Spinal cord (tissue), 10 donors: ENCODE data around the gene PINK1. TPM values are rescaled to one million over a fixed set of nuclear protein-coding genes. Genes with fewer than 3 reads are reported as not detected.
A peak's percentile ranks its signal among the peaks of the same experiment; 100 is the strongest.

Experiments
- DNase-seq, 6 donors: peaks; one replicate each; pipeline versions ENCODE4 v3.0.0 to v3.0.0-alpha.2; 2013 to 2015; ENCODE audit warnings: low spot score in 6 of 6, low read depth in 4 of 6
- H3K27ac ChIP-seq: one replicate; pipeline ENCODE4 v1.5.1; 2013; ENCODE audit warnings: low read depth, low read length, control low read depth
- H3K27me3 ChIP-seq: one replicate; pipeline ENCODE4 v1.6.1; 2013; ENCODE audit warnings: low read length; ENCODE audit not compliant: control insufficient read depth, insufficient read depth
- H3K36me3 ChIP-seq: one replicate; pipeline ENCODE4 v1.6.1; 2013; ENCODE audit warnings: low read length; ENCODE audit not compliant: control insufficient read depth, insufficient read depth
- H3K4me1 ChIP-seq: one replicate; pipeline ENCODE4 v1.6.1; 2013; ENCODE audit warnings: low read length; ENCODE audit not compliant: control insufficient read depth, insufficient read depth
- H3K4me3 ChIP-seq: one replicate; pipeline ENCODE4 v1.5.1; 2013; ENCODE audit warnings: low read depth, low read length, control low read depth
- H3K9me3 ChIP-seq: one replicate; pipeline ENCODE4 v1.6.1; 2013; ENCODE audit warnings: low read length; ENCODE audit not compliant: control insufficient read depth, insufficient read depth
- WGBS: methylation state at CpG from one replicate; pipeline ENCODE4 v1.1.5; 2013; ENCODE audit warnings: missing lambda C conversion rate; ENCODE audit not compliant: insufficient coverage; 5-methylcytosine and 5-hydroxymethylcytosine counted together
- polyA plus RNA-seq, 2 donors: library from polyadenylated mRNA; unstranded; fragments of 120-200 nt; gene quantifications; one replicate each; pipeline ENCODE4 v1.2.1, GENCODE V29; 2013; ENCODE audit not compliant: insufficient read length in 2 of 2
- total RNA-seq, 2 donors: library from RNA; depleted of rRNA in 1 of 2; stranded (reverse); fragments of 120-200 nt in 1 of 2; fragments of >200 nt in 1 of 2; gene quantifications; one replicate each; pipeline versions ENCODE4 v1.2.3 to v1.2.4, GENCODE V29; 2013 to 2014
- donor health status: healthy.

PINK1 gene
- total and polyA plus RNA-seq, 4 donors: 106 to 164 (median 139) TPM

- no peak for DNase-seq
- H3K36me3 ChIP-seq: peaks cover 49% of the 10 kb centered on the region
- no peak overlapping the region for H3K27ac ChIP-seq
- no peak overlapping the region for H3K4me3 ChIP-seq
- no peaks in the 10 kb centered on the region for H3K27me3 ChIP-seq
- no peaks in the 10 kb centered on the region for H3K9me3 ChIP-seq
- peaks cover 17% of the 10 kb centered on the region for H3K4me1 ChIP-seq
- 92% methylated on average over 8 of the region's 8 CpGs for WGBS
Measured at GRCh38 chr1:20636785-20637347, 3.6 kb downstream of the PINK1 start.

- Histone ChIP-seq H3K27ac (no peak overlapping the region), H3K4me3 (no peak overlapping the region), H3K9me3 (no peaks in the 10 kb centered on the region), H3K4me1 (peaks cover 7% of the 10 kb centered on the region), H3K27me3 (no peaks in the 10 kb centered on the region), H3K36me3 (peaks cover 75% of the 10 kb centered on the region)
- 63% methylated on average over 3 of the region's 6 CpGs for WGBS
- DNase-seq: peak in 3 of 6 donors; percentile 49 to 85 (median 74)
Measured at GRCh38 chr1:20640183-20640597, 6.9 kb downstream of the PINK1 start.

GRCh38 chr1:20641975-20642374 is 8.7 kb downstream of the PINK1 start:
- H3K27me3 ChIP-seq: no peaks in the 10 kb centered on the region
- no peak overlapping the region for H3K27ac ChIP-seq
- no peaks in the 10 kb centered on the region for H3K4me1 ChIP-seq
- no peak overlapping the region for H3K4me3 ChIP-seq
- peaks cover 81% of the 10 kb centered on the region for H3K36me3 ChIP-seq
- 71% methylated on average over 9 of the region's 10 CpGs for WGBS
- DNase-seq: no peak
- H3K9me3 ChIP-seq: no peaks in the 10 kb centered on the region

- no peak for DNase-seq
- no peak overlapping the region for H3K4me3 ChIP-seq
- H3K9me3 ChIP-seq: no peaks in the 10 kb centered on the region
- 87% methylated on average over 5 of the region's 6 CpGs for WGBS
- no peaks in the 10 kb centered on the region for H3K27me3 ChIP-seq
- H3K36me3 ChIP-seq: peaks cover 81% of the 10 kb centered on the region
- no peak overlapping the region for H3K27ac ChIP-seq
- no peaks in the 10 kb centered on the region for H3K4me1 ChIP-seq
Measured at GRCh38 chr1:20643080-20643479, 9.8 kb downstream of the PINK1 start.

- Histone ChIP-seq H3K4me3 (no peak overlapping the region), H3K27me3 (no peaks in the 10 kb centered on the region), H3K27ac (no peak overlapping the region), H3K4me1 (no peaks in the 10 kb centered on the region), H3K9me3 (no peaks in the 10 kb centered on the region), H3K36me3 (peaks cover 81% of the 10 kb centered on the region)
- no peak for DNase-seq
- 95% methylated on average over 13 of the region's 13 CpGs for WGBS
Measured at GRCh38 chr1:20644416-20644815, 11.2 kb downstream of the PINK1 start.

- Histone ChIP-seq H3K27ac (no peak overlapping the region), H3K36me3 (peaks cover 83% of the 10 kb centered on the region), H3K4me3 (no peak overlapping the region), H3K4me1 (no peaks in the 10 kb centered on the region), H3K27me3 (no peaks in the 10 kb centered on the region), H3K9me3 (no peaks in the 10 kb centered on the region)
- no peak for DNase-seq
- WGBS: 81% methylated on average over 12 of the region's 14 CpGs
Measured at GRCh38 chr1:20645414-20645813, 12.2 kb downstream of the PINK1 start.

GRCh38 chr1:20648438-20648837 is 15.2 kb downstream of the PINK1 start:
- no peak for DNase-seq
- no peaks in the 10 kb centered on the region for H3K9me3 ChIP-seq
- peaks cover 80% of the 10 kb centered on the region for H3K36me3 ChIP-seq
- H3K4me1 ChIP-seq: no peaks in the 10 kb centered on the region
- H3K4me3 ChIP-seq: no peak overlapping the region
- WGBS: 93% methylated on average over 13 of the region's 13 CpGs
- H3K27me3 ChIP-seq: no peaks in the 10 kb centered on the region
- H3K27ac ChIP-seq: no peak overlapping the region

GRCh38 chr1:20648946-20649345 is 15.7 kb downstream of the PINK1 start:
- H3K4me3 ChIP-seq: no peak overlapping the region
- DNase-seq: no peak
- no peaks in the 10 kb centered on the region for H3K9me3 ChIP-seq
- H3K27me3 ChIP-seq: no peaks in the 10 kb centered on the region
- no peak overlapping the region for H3K27ac ChIP-seq
- WGBS: 95% methylated on average over 15 of the region's 15 CpGs
- peaks cover 85% of the 10 kb centered on the region for H3K36me3 ChIP-seq
- H3K4me1 ChIP-seq: no peaks in the 10 kb centered on the region

GRCh38 chr1:20652300-20652699 is 19.0 kb downstream of the PINK1 start:
- WGBS: 97% methylated on average over 15 of the region's 15 CpGs
- Histone ChIP-seq H3K9me3 (no peaks in the 10 kb centered on the region), H3K36me3 (peaks cover 89% of the 10 kb centered on the region), H3K4me1 (no peaks in the 10 kb centered on the region), H3K4me3 (no peak overlapping the region), H3K27me3 (no peaks in the 10 kb centered on the region), H3K27ac (no peak overlapping the region)
- DNase-seq: no peak

- Histone ChIP-seq H3K27ac (no peak overlapping the region), H3K27me3 (no peaks in the 10 kb centered on the region), H3K4me3 (no peak overlapping the region), H3K4me1 (no peaks in the 10 kb centered on the region), H3K9me3 (no peaks in the 10 kb centered on the region), H3K36me3 (peaks cover 85% of the 10 kb centered on the region)
- DNase-seq: no peak
- 77% methylated on average over 18 of the region's 20 CpGs for WGBS
Measured at GRCh38 chr1:20654104-20654690, 20.9 kb downstream of the PINK1 start.
